Tibial nerve (tissue), 4 donors: ENCODE data around the gene METTL24. TPM values are rescaled to one million over a fixed set of nuclear protein-coding genes. Genes with fewer than 3 reads are reported as not detected.

ENCODE experiments used
- DNase-seq, 2 donors: peaks; one replicate each; pipeline ENCODE4 v3.0.0-alpha.2; 2019; ENCODE audit warnings: low spot score in 2 of 2
- H3K27ac ChIP-seq, 4 donors: fragments of 200-600 bp; sonication (generic) in 3 of 4; one replicate each; pipeline ENCODE4 v1.5.1; 2017 to 2019; ENCODE audit warnings: mild to moderate bottlenecking in 1 of 4
- H3K27me3 ChIP-seq, 2 donors: fragments of 200-600 bp; sonication (generic) in 1 of 2; one replicate each; pipeline versions ENCODE4 v1.5.1 to v1.6.0; 2017 to 2019
- H3K36me3 ChIP-seq, 3 donors: fragments of 200-600 bp; sonication (generic); one replicate each; pipeline ENCODE4 v1.5.1; 2018 to 2019
- H3K4me1 ChIP-seq, 4 donors: fragments of 200-600 bp; sonication (generic) in 3 of 4; one replicate each; pipeline ENCODE4 v1.5.1; 2017 to 2019
- H3K4me3 ChIP-seq, 4 donors: fragments of 200-600 bp; sonication (generic) in 3 of 4; one replicate each; pipeline ENCODE4 v1.5.1; 2017 to 2019; ENCODE audit warnings: mild to moderate bottlenecking in 1 of 4, moderate library complexity in 1 of 4
- H3K9me3 ChIP-seq, 4 donors: fragments of 200-600 bp; sonication (generic) in 3 of 4; one replicate each; pipeline ENCODE4 v1.5.1; 2017 to 2019
- CTCF ChIP-seq, 5 experiments: fragments of 200-600 bp in 3 of 5; fragments of 450-650 bp in 2 of 5; sonication (generic) in 3 of 5; IDR thresholded peaks; one replicate each; pipeline ENCODE4 v1.5.1; 2016 to 2019; ENCODE audit warnings: antibody characterized with exemption in 5 of 5, mild to moderate bottlenecking in 3 of 5, moderate library complexity in 2 of 5
- EP300 ChIP-seq, 2 donors: sonication (generic); formaldehyde crosslinking; IDR thresholded peaks; one replicate each; pipeline ENCODE4 v1.6.1; 2017; ENCODE audit warnings: antibody characterized with exemption in 2 of 2, mild to moderate bottlenecking in 1 of 2
- POLR2A ChIP-seq, 2 donors: fragments of 450-650 bp; IDR thresholded peaks; one replicate each; pipeline ENCODE4 v1.6.1; 2017; ENCODE audit warnings: antibody characterized with exemption in 2 of 2, mild to moderate bottlenecking in 2 of 2, moderate library complexity in 2 of 2
- WGBS, 2 donors: methylation state at CpG; one replicate each; pipeline ENCODE4 v1.1.5; 2018; 5-methylcytosine and 5-hydroxymethylcytosine counted together
- total RNA-seq, 4 donors: library from RNA; depleted of rRNA; stranded (reverse); fragments of >200 nt; gene quantifications; one replicate each; pipeline ENCODE4 v1.1.0, GENCODE V29; 2016

The METTL24 gene
- total RNA-seq, 4 donors from 2014 or later = 0.63 to 2.4 (median 0.93) TPM

DNA sequence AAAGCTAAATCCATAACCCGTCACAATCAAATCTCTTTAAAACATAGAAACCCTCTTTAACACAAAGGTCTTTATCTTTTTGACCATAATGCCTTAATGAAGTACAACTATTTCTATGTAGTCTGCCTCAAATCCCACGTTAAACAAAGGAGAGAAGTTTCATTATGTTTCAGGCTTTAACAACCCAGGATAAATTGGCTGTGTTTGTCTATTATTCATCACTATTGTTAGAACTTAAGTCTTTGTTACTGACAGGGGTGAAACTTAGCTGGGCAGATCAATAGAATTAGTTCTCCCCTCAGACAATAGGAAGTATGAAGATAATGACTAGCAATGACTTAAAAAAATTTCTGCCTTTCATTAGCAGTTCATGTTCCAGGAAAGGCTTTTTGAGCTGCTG is 10.1 kb upstream of the METTL24 start:
- Histone ChIP-seq H3K27me3 (no peaks in the 10 kb centered on the region), H3K4me1 (no peaks in the 10 kb centered on the region), H3K4me3 (no peak overlapping the region), H3K36me3 (no peaks in the 10 kb centered on the region), H3K27ac (no peak overlapping the region), H3K9me3 (no peaks in the 10 kb centered on the region)
- no peak for DNase-seq
- TF ChIP-seq CTCF (IDR thresholded peaks at IDR 0.05) (no peak), POLR2A (IDR thresholded peaks at IDR 0.05) (no peak), EP300 (IDR thresholded peaks at IDR 0.05) (no peak)
- 55 to 66% methylated on average over 2 of the region's 2 CpGs for WGBS, 2 donors

DNA sequence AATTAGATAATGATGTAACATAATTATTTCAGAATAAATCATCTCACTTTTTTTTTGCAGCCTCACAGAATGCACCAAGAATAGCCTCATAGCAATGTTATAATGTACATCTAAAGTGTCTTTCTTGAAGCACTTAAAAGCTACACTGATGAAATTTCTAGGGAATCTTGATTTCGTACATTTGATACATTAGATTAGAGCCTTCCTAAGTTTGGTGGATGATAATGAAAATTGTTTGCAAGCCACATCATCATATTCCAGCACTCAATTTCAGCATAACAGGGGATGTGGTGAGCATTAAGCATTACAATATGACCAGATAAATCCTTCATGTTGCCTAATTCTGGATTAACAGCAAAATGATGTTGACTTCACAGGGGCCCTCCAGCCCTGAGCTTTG is 9.7 kb upstream of the METTL24 start:
- no peak for DNase-seq
- Histone ChIP-seq H3K36me3 (no peaks in the 10 kb centered on the region), H3K4me3 (no peak overlapping the region), H3K4me1 (no peaks in the 10 kb centered on the region), H3K27me3 (no peaks in the 10 kb centered on the region), H3K9me3 (no peaks in the 10 kb centered on the region), H3K27ac (no peak overlapping the region)
- TF ChIP-seq EP300 (IDR thresholded peaks at IDR 0.05) (no peak), CTCF (IDR thresholded peaks at IDR 0.05) (no peak), POLR2A (IDR thresholded peaks at IDR 0.05) (no peak)
- WGBS, 2 donors = 95 to 100% methylated on average over 1 of the region's 1 CpG

DNA sequence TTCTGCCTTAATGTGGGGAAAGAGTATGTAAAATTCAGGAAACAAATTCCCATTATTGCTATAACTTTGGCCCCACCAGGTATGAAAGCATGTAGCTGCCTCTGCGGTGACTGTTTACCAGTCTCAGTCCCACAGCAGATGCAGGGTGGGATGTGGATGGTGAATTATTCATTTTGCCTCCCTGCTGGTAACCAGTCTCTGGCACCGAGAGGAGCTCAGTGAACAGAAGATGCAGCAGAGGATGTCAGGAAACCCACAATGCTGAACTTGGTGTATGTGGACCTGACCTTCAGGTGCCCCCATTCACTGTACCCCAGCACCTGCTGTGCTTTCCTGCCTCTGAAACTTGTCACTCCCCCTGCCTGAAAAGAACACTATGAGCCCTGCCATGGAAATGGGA is 8.8 kb upstream of the METTL24 start:
- H3K27ac ChIP-seq = no peak overlapping the region
- peaks cover 0 to 6% (median 0%) of the 10 kb centered on the region in 4 donors for H3K9me3 ChIP-seq
- no peaks in the 10 kb centered on the region for H3K27me3 ChIP-seq
- H3K4me1 ChIP-seq = no peaks in the 10 kb centered on the region
- no peak overlapping the region for H3K4me3 ChIP-seq
- TF ChIP-seq POLR2A (IDR thresholded peaks at IDR 0.05) = no peak
- TF ChIP-seq EP300 (IDR thresholded peaks at IDR 0.05) = no peak
- DNase-seq = no peak
- no peaks in the 10 kb centered on the region for H3K36me3 ChIP-seq
- WGBS, 2 donors = 90 to 95% methylated on average over 2 of the region's 2 CpGs

DNA sequence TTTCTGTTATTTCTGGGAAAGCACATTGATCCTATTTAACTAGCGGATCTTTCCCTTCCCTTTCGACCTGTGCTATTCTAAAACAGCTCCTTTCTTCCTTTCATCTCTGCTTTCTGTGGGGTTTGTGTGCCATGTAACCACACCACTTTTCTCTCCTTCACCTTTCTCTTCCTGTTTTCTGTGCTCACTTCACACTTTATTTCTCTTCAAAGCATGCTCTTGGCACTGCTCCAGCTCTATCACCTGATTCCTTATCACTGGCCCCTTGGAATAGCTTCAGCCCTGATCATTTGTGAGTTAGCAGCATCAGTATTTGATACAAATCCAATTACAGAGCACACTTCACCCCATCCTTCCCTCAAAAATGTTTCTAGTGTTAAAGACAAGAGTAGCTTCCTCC is 8.1 kb upstream of the METTL24 start:
- H3K27ac ChIP-seq = no peak overlapping the region
- 75 to 93% methylated on average over 2 of the region's 2 CpGs for WGBS, 2 donors

GRCh38 chr6:110364364-110365105 is 6.4 kb upstream of the METTL24 start:
- Histone ChIP-seq H3K27me3 (no peaks in the 10 kb centered on the region), H3K4me1 (no peaks in the 10 kb centered on the region), H3K36me3 (no peaks in the 10 kb centered on the region), H3K4me3 (no peak overlapping the region), H3K9me3 (peaks cover 0 to 6% (median 0%) of the 10 kb centered on the region in 4 donors), H3K27ac (no peak overlapping the region)
- DNase-seq = no peak
- 62 to 66% methylated on average over 5 of the region's 5 CpGs for WGBS, 2 donors
- TF ChIP-seq EP300 (IDR thresholded peaks at IDR 0.05) (no peak), CTCF (IDR thresholded peaks at IDR 0.05) (no peak), POLR2A (IDR thresholded peaks at IDR 0.05) (no peak)

More for the DNA sequence above, 8.1 kb upstream of the METTL24 start:
- DNase-seq = no peak
- Histone ChIP-seq H3K4me3 (no peak overlapping the region), H3K4me1 (no peaks in the 10 kb centered on the region), H3K27me3 (no peaks in the 10 kb centered on the region), H3K9me3 (peaks cover 0 to 6% (median 0%) of the 10 kb centered on the region in 4 donors), H3K36me3 (no peaks in the 10 kb centered on the region)
- TF ChIP-seq POLR2A (IDR thresholded peaks at IDR 0.05) (no peak), EP300 (IDR thresholded peaks at IDR 0.05) (no peak), CTCF (IDR thresholded peaks at IDR 0.05) (no peak)
